Hepatocyte (in vitro differentiated cells): ENCODE measurements around the gene CD8A. TPM values are rescaled to one million over a fixed set of nuclear protein-coding genes. Genes with fewer than 3 reads are reported as not detected.

Source experiments
- DNase-seq: peaks from one replicate; pipeline ENCODE4 v3.0.0-alpha.2; 2016; ENCODE audit warnings: low spot score
- H2AFZ ChIP-seq: fragments of 200-600 bp; sonication (generic); 2 replicates; pipeline ENCODE4 v1.6.0; 2016; ENCODE audit warnings: antibody characterized with exemption, mild to moderate bottlenecking
- H3K27ac ChIP-seq: fragments of 200-600 bp; sonication (generic); 2 replicates; pipeline ENCODE4 v1.5.1; 2016; ENCODE audit warnings: mild to moderate bottlenecking
- H3K27me3 ChIP-seq: fragments of 200-600 bp; sonication (generic); 2 replicates; pipeline ENCODE4 v1.6.1; 2016
- H3K36me3 ChIP-seq: fragments of 200-600 bp; sonication (generic); replicated peaks from 2 replicates; pipeline ENCODE4 v1.5.1; 2016; ENCODE audit warnings: low read depth; ENCODE audit not compliant: insufficient read depth
- H3K4me1 ChIP-seq: fragments of 200-600 bp; sonication (generic); 2 replicates; pipeline ENCODE4 v1.5.1; 2016; ENCODE audit warnings: mild to moderate bottlenecking, moderate library complexity; ENCODE audit not compliant: insufficient read depth
- H3K4me2 ChIP-seq: fragments of 200-600 bp; sonication (generic); 2 replicates; pipeline ENCODE4 v1.6.0; 2016
- H3K4me3 ChIP-seq: fragments of 200-600 bp; sonication (generic); 2 replicates; pipeline ENCODE4 v1.5.1; 2016; ENCODE audit warnings: mild to moderate bottlenecking
- H3K79me2 ChIP-seq: fragments of 200-600 bp; sonication (generic); 2 replicates; pipeline ENCODE4 v1.6.0; 2017; ENCODE audit warnings: mild to moderate bottlenecking
- H3K9me2 ChIP-seq: fragments of 200-600 bp; sonication (generic); replicated peaks from 2 replicates; pipeline ENCODE4 v1.6.0; 2017; ENCODE audit warnings: mild to moderate bottlenecking; ENCODE audit not compliant: insufficient read depth
- H3K9me3 ChIP-seq: fragments of 200-600 bp; sonication (generic); 2 replicates; pipeline ENCODE4 v1.5.1; 2016; ENCODE audit warnings: low read depth, mild to moderate bottlenecking
- H4K20me1 ChIP-seq: fragments of 200-600 bp; sonication (generic); 2 replicates; pipeline ENCODE4 v1.6.0; 2016; ENCODE audit warnings: mild to moderate bottlenecking; ENCODE audit not compliant: insufficient read depth, poor library complexity, severe bottlenecking
- CTCF ChIP-seq: fragments of 200-600 bp; sonication (generic); IDR thresholded peaks from 2 replicates; pipeline ENCODE4 v1.5.1; 2016; ENCODE audit warnings: antibody characterized with exemption, mild to moderate bottlenecking; ENCODE audit not compliant: poor library complexity
- EZH2 ChIP-seq: fragments of 200-600 bp; sonication (generic); IDR thresholded peaks from 2 replicates; pipeline ENCODE4 v1.6.1; 2016; ENCODE audit warnings: antibody characterized with exemption, mild to moderate bottlenecking, borderline replicate concordance
- EZH2phosphoT487 ChIP-seq: fragments of 200-600 bp; sonication (generic); IDR thresholded peaks from one replicate; pipeline ENCODE4 v1.6.1; 2018; ENCODE audit warnings: antibody characterized with exemption, mild to moderate bottlenecking, low read depth, moderate library complexity; ENCODE audit not compliant: unreplicated experiment, severe bottlenecking
- WGBS: methylation state at CpG from one replicate; pipeline ENCODE4 v1.1.6; 2016; ENCODE audit warnings: low lambda C conversion rate; ENCODE audit errors: missing lambda C conversion rate; 5-methylcytosine and 5-hydroxymethylcytosine counted together
- polyA plus RNA-seq: library from polyadenylated mRNA; unstranded; fragments of >200 nt; fragmentation: Nextera tagmentation; extraction: Ambion mirVana; gene quantifications from 2 replicates; pipeline ENCODE4 v1.2.1, GENCODE V29; 2016
- total RNA-seq: library from RNA; depleted of rRNA; stranded (reverse); fragments of >200 nt; gene quantifications from 2 replicates; pipeline ENCODE4 v1.2.3, GENCODE V29; 2014

The CD8A gene
- total and polyA plus RNA-seq, 2 experiments from 2014 or later, result 0.33 TPM; not detected in 1

GRCh38 chr2:86825693-86826381, 35.1 kb upstream of the CD8A start:
- no peak for DNase-seq
- no peaks in the 10 kb centered on the region for H4K20me1 ChIP-seq
- no peaks in the 10 kb centered on the region for H3K79me2 ChIP-seq
- no peaks in the 10 kb centered on the region for H3K9me2 ChIP-seq
- H3K9me3 ChIP-seq, result no peaks in the 10 kb centered on the region
- WGBS, result 93% methylated on average over 16 of the region's 16 CpGs
- no peaks in the 10 kb centered on the region for H3K36me3 ChIP-seq
- H3K27ac ChIP-seq, result no peak overlapping the region
- H3K4me3 ChIP-seq, result no peak overlapping the region
- H3K4me2 ChIP-seq, result no peak overlapping the region
- no peaks in the 10 kb centered on the region for H3K27me3 ChIP-seq
- H2AFZ ChIP-seq, result no peak overlapping the region
- H3K4me1 ChIP-seq, result no peaks in the 10 kb centered on the region
- no peak for TF ChIP-seq CTCF

GRCh38 chr2:86825036-86825692, 34.5 kb upstream of the CD8A start:
- H3K9me3 ChIP-seq, result no peaks in the 10 kb centered on the region
- no peak overlapping the region for H2AFZ ChIP-seq
- H3K9me2 ChIP-seq, result no peaks in the 10 kb centered on the region
- WGBS, result 93% methylated on average over 9 of the region's 11 CpGs
- DNase-seq, result no peak
- H3K79me2 ChIP-seq, result no peaks in the 10 kb centered on the region
- H3K27ac ChIP-seq, result no peak overlapping the region
- no peaks in the 10 kb centered on the region for H3K36me3 ChIP-seq
- no peak overlapping the region for H3K4me2 ChIP-seq
- no peaks in the 10 kb centered on the region for H3K27me3 ChIP-seq
- TF ChIP-seq CTCF (no peak), EZH2 (no peak), EZH2phosphoT487 (no peak)
- H3K4me3 ChIP-seq, result no peak overlapping the region
- no peaks in the 10 kb centered on the region for H4K20me1 ChIP-seq
- no peaks in the 10 kb centered on the region for H3K4me1 ChIP-seq

- peaks cover 6% of the 10 kb centered on the region for H3K4me1 ChIP-seq
- H4K20me1 ChIP-seq, result no peaks in the 10 kb centered on the region
- no peaks in the 10 kb centered on the region for H3K9me3 ChIP-seq
- TF ChIP-seq CTCF, result no peak
- TF ChIP-seq EZH2, result no peak
- TF ChIP-seq EZH2phosphoT487, result no peak
- DNase-seq, result no peak
- H3K4me3 ChIP-seq, result no peak overlapping the region
- H3K9me2 ChIP-seq, result no peaks in the 10 kb centered on the region
- WGBS, result 93% methylated on average over 3 of the region's 3 CpGs
- no peak overlapping the region for H3K27ac ChIP-seq
- H3K79me2 ChIP-seq, result no peaks in the 10 kb centered on the region
- no peak overlapping the region for H3K4me2 ChIP-seq
- H3K27me3 ChIP-seq, result no peaks in the 10 kb centered on the region
- H3K36me3 ChIP-seq, result no peaks in the 10 kb centered on the region
- no peak overlapping the region for H2AFZ ChIP-seq
Observed at GRCh38 chr2:86822668-86823345, 32.1 kb upstream of the CD8A start.
